NT2/D1 (cell line): ENCODE measurements around the gene SH3D19.

Experiments used
- DNase-seq: peaks from one replicate; pipeline ENCODE4 v3.0.0-alpha.2; 2011; ENCODE audit warnings: low read depth, low spot score
- H3K27me3 ChIP-seq: 2 replicates; pipeline ENCODE4 v1.6.0; 2011; ENCODE audit warnings: mild to moderate bottlenecking; ENCODE audit not compliant: insufficient read length, insufficient read depth
- H3K36me3 ChIP-seq: 2 replicates; pipeline ENCODE4 v1.6.1; 2011; ENCODE audit warnings: mild to moderate bottlenecking, low read length, mixed read lengths; ENCODE audit not compliant: insufficient read depth, insufficient read length
- H3K4me1 ChIP-seq: 2 replicates; pipeline ENCODE4 v1.5.1; 2011; ENCODE audit not compliant: insufficient read depth, insufficient read length
- H3K4me3 ChIP-seq: 2 replicates; pipeline ENCODE4 v1.5.1; 2011; ENCODE audit warnings: low read depth; ENCODE audit not compliant: insufficient read length
- H3K9ac ChIP-seq: 2 replicates; pipeline ENCODE4 v1.6.0; 2011; ENCODE audit warnings: low read depth; ENCODE audit not compliant: insufficient read length
- H3K9me3 ChIP-seq: 2 replicates; pipeline ENCODE4 v1.5.1; 2011; ENCODE audit warnings: mild to moderate bottlenecking, low read length; ENCODE audit not compliant: insufficient read depth
- SUZ12 ChIP-seq: IDR thresholded peaks from 2 replicates; pipeline ENCODE4 v1.6.1; 2011; ENCODE audit not compliant: insufficient read length, insufficient read depth; ENCODE audit errors: extremely low read depth
- YY1 ChIP-seq: IDR thresholded peaks from 2 replicates; pipeline ENCODE4 v1.6.1; 2011; ENCODE audit not compliant: insufficient read length, insufficient read depth
- ZNF274 ChIP-seq: IDR thresholded peaks from 2 replicates; pipeline ENCODE4 v1.6.1; 2011; ENCODE audit warnings: mild to moderate bottlenecking, low read depth, low read length

SH3D19 gene

GRCh38 chr4:151228189-151229119 is 97.0 kb downstream of the SH3D19 start:
- no peak for DNase-seq
- Histone ChIP-seq H3K4me1 (no peaks in the 10 kb centered on the region), H3K27me3 (no peaks in the 10 kb centered on the region), H3K9me3 (no peaks in the 10 kb centered on the region), H3K4me3 (no peak overlapping the region), H3K9ac (no peak overlapping the region), H3K36me3 (no peaks in the 10 kb centered on the region)
- TF ChIP-seq ZNF274 (no peak), YY1 (no peak), SUZ12 (no peak)

DNA sequence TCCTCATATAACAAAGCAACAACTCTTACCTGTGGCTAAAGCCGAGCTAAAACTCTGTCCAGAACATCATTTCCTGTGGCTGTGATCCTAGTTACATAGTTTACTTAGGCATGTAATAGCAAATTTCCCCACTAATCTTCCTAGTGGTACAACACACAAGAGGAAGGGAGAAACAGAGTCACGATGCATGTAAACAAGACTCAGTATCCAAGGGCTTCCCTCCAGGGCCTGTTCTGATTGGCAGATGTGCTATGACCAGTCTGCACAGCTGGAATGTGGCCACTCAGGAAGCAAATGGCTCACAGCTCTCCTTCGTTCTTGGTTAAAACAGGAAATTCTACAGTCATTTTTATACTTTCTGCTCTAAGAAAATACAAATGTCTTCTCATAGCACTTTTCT is 97.7 kb downstream of the SH3D19 start:
- no peaks in the 10 kb centered on the region for H3K9me3 ChIP-seq
- H3K4me1 ChIP-seq = no peaks in the 10 kb centered on the region
- H3K4me3 ChIP-seq = no peak overlapping the region
- no peak for TF ChIP-seq YY1
- TF ChIP-seq ZNF274 = no peak
- TF ChIP-seq SUZ12 = no peak
- no peaks in the 10 kb centered on the region for H3K27me3 ChIP-seq
- no peak for DNase-seq
- H3K9ac ChIP-seq = no peak overlapping the region
- H3K36me3 ChIP-seq = no peaks in the 10 kb centered on the region

DNA sequence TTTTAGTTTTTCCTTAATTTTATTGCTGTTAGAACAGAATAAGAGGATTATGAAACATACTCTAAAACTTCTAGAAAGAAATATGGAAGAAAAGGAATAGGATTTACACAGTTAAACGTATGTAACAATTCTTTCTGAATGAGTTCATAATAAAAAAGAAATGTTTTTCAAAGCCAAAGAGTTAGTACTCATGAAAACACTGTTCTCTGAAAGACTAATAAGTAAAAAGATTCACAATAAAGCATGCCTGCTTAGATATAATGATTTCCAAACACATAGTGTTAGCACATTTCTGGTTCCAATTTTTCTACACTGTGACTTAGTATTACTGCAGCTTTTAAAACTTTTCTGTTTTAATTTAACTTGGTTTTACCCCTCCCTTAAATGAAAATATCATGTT is 98.2 kb downstream of the SH3D19 start:
- Histone ChIP-seq H3K9me3 (no peaks in the 10 kb centered on the region), H3K4me1 (no peaks in the 10 kb centered on the region), H3K4me3 (no peak overlapping the region), H3K9ac (no peak overlapping the region), H3K27me3 (no peaks in the 10 kb centered on the region), H3K36me3 (no peaks in the 10 kb centered on the region)
- TF ChIP-seq YY1 (no peak), SUZ12 (no peak), ZNF274 (no peak)
- DNase-seq = no peak

DNA sequence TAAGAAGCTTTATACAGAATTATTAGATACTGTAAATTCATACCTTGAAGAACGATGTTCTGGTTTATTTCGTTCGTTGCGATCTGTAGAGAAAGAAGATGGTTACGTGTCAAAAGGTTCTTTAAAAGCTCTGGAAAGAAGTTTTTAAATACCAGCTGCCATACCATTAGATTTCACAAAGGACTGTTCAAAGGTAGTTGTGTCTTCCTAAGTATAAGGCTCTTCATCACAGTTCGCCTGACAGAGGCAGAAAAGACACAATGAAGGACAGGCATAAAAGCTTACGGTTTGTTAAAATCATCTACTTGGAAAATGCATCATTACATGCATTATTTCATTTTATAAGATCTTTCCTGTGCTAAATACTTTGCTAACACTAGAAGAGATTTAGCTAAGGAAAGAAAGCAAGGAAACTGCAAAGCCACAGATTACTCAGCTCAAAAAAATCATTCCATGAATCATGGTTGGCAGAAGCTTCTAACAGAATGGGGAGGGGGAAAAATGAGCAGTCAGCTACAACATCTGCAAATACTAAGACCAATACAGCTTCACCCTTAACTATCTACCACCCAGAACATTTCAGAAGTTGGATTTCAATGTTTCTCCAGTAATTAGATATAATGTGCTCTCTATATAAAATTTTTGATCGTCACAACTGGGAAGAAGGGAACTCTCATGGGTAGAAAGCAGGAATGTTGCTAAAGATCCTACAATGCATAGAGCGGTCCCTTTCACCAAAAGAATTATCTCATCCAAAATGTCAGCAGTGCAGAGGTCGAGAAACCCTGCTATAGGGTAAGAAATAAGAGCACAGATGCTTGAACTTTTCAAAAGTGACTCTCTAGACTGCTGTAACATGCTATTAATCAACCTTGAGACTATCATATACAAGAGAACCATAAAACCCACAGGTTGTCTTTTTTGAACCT is 99.1 kb downstream of the SH3D19 start:
- H3K4me3 ChIP-seq = no peak overlapping the region
- no peak for DNase-seq

DNA sequence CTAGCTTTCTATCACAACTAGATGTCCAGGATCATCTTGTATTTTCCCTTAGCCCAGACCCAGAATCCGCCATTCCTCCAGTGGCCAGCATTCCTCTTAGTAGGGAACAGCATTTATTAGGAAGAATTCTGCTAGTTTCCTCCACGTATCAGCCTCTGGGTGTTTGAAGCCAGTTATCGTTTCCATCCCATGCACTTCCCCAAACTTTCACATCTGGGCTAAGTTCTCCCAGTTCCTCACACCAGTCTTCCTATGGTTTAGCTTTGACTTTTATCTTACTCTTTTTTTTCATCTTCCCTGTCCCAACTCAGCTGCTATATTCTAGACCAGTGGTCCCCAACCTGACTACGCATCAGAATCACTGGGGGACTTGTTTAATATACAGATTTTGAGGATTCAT is 101.9 kb downstream of the SH3D19 start:
- Histone ChIP-seq H3K36me3 (no peaks in the 10 kb centered on the region), H3K4me1 (no peaks in the 10 kb centered on the region), H3K27me3 (no peaks in the 10 kb centered on the region), H3K4me3 (no peak overlapping the region), H3K9me3 (no peaks in the 10 kb centered on the region), H3K9ac (no peak overlapping the region)
- DNase-seq = no peak
- no peak for TF ChIP-seq ZNF274
- no peak for TF ChIP-seq SUZ12
- no peak for TF ChIP-seq YY1

More for the DNA sequence above, 99.1 kb downstream of the SH3D19 start:
- TF ChIP-seq SUZ12 (no peak), ZNF274 (no peak), YY1 (no peak)
- H3K4me1 ChIP-seq = no peaks in the 10 kb centered on the region
- no peaks in the 10 kb centered on the region for H3K36me3 ChIP-seq
- no peaks in the 10 kb centered on the region for H3K27me3 ChIP-seq
- no peak overlapping the region for H3K9ac ChIP-seq
- no peaks in the 10 kb centered on the region for H3K9me3 ChIP-seq

- TF ChIP-seq SUZ12 (no peak), ZNF274 (no peak), YY1 (no peak)
- no peak for DNase-seq
- Histone ChIP-seq H3K4me1 (no peaks in the 10 kb centered on the region), H3K9ac (no peak overlapping the region), H3K36me3 (no peaks in the 10 kb centered on the region), H3K27me3 (no peaks in the 10 kb centered on the region), H3K9me3 (no peaks in the 10 kb centered on the region), H3K4me3 (no peak overlapping the region)
These were observed 105.5 kb downstream of the SH3D19 start for GRCh38 chr4:151219948-151220347.

GRCh38 chr4:151219091-151219490 is 106.3 kb downstream of the SH3D19 start:
- H3K4me3 ChIP-seq = no peak overlapping the region
- no peaks in the 10 kb centered on the region for H3K36me3 ChIP-seq
- H3K27me3 ChIP-seq = no peaks in the 10 kb centered on the region
- H3K9ac ChIP-seq = no peak overlapping the region
- TF ChIP-seq YY1 = no peak
- H3K4me1 ChIP-seq = no peaks in the 10 kb centered on the region
- no peak for DNase-seq
- no peaks in the 10 kb centered on the region for H3K9me3 ChIP-seq

GRCh38 chr4:151218343-151218742 is 107.1 kb downstream of the SH3D19 start:
- Histone ChIP-seq H3K9ac (no peak overlapping the region), H3K4me1 (no peaks in the 10 kb centered on the region), H3K36me3 (no peaks in the 10 kb centered on the region), H3K27me3 (no peaks in the 10 kb centered on the region), H3K4me3 (no peak overlapping the region), H3K9me3 (no peaks in the 10 kb centered on the region)
- no peak for DNase-seq
- no peak for TF ChIP-seq YY1
- TF ChIP-seq SUZ12 = no peak
- no peak for TF ChIP-seq ZNF274
